GM19043 (cell line): ENCODE measurements around the gene UTS2B.

Experiments
- ATAC-seq: cut with Tn5 transposase; IDR thresholded peaks from one replicate; pipeline ENCODE4 v1.9.1; 2021; ENCODE audit warnings: low read depth; ENCODE audit not compliant: unreplicated experiment

UTS2B gene

DNA sequence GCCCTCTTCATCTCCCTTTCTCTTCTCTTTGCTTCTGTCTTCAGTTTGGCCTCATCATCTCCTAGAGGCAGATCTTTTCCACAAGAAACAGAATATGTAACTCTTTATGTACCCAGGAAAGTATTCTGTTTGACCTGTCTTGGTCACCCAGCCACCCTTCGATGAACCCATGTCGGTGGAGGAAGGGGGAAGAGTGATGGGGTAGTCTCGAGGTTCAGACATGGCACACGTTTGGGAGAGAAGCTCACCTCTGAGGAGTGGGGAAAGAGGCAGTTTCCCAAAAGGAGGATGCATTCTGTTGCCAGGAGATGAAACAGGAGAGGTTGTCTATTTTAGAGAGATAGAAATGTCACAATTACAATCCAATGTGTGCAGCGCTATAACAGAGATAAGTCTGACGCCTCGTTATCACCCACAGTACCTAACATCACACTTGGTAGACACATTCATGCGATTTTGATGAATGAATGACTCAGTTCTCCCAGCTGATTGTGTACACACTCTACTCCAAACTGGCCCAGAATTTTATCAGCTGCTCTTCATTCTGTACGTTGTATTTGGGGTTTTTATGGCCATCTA, 1.9 kb downstream of the UTS2B start:
- ATAC-seq: peak; percentile 4

DNA sequence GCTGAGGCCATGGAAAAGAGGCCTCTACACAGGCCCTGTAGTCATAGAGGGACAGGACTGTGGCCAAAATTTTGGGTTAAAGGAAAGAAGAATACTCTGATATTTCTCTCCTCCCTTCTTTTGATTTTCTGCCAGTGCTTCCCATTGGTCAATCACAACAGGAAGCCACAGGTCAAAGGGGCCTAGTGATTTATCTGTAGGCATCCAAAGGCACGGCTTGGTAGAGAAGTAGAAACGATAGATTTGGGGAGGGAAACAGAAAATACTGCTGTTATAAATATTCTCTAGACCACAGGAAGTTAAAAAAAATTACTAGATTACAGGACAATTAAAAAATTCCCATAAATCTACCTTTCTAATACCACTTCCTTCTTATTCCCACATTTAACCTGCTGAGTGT, 2.8 kb downstream of the UTS2B start:
- ATAC-seq: no peak

DNA sequence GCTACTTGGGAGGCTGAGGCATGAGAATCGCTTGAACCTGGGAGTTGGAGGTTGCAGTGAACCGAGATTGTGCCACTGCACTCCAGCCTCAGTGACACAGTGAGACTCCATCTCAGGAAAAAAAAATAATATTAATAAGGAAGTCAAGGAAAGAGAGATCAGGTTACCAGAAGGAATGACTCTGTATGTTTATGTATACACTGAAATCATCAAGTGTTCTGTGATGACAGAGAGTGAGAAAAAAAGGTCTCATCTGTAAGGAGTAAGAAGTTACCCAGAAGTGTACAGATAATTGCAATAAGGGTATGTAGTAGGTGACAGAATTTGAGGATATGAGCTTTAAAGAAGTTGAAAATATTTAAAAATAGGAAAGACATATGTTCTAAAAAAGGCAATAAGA, 5.4 kb downstream of the UTS2B start:
- no peak for ATAC-seq

DNA sequence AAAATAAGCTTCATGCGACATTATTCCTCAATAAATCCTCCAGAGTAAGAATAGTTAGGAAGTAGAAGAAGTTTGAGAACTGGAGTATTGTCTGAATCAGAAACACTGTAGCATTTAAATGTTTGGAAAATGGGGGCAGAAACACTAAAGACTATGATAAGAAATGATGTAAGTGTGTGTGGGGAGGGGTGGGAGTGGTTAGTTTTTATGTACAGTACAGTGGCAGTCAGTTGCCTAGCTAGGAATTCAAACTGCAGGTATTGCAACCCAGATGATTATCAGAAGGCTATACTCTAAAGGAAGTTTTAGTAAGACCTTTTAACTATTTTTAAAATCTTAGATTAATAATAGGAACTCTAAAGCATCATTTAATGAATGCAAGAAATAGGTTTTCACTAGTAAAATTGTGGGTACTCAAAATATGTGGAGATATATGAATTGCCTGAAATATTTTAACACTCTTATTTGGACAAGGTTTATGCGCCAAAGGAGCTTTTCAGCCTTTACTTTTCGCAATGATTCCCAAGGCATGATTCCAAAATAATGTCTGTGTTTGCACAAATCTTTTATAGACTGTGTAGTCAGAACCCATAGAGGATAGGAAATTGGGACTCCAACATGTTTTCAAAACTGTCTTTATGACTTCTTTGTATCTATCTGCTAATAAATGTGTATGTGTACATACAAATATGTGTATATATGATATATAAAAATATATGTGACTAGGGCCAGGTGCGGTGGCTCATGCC, 9.1 kb downstream of the UTS2B start:
- ATAC-seq: no peak

DNA sequence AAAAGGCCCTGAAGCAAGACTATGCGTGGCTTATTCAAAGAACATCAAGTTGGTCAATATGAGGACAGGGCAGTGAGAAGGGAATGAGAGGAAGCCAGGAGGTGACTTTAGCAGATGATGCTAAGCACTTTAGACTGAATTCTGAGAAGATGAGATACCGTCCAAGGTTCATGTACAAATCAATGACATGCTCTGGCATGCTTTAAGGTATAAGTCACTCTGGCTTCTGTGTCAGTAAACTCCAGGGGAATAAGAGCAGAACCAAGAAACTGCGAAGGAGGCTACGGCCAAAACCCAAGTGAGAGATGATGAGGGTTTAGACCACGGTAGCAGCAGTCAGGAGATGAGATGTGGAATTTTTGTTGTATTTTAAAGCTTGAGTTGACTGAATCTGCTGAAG, 10.0 kb downstream of the UTS2B start:
- ATAC-seq: no peak

DNA sequence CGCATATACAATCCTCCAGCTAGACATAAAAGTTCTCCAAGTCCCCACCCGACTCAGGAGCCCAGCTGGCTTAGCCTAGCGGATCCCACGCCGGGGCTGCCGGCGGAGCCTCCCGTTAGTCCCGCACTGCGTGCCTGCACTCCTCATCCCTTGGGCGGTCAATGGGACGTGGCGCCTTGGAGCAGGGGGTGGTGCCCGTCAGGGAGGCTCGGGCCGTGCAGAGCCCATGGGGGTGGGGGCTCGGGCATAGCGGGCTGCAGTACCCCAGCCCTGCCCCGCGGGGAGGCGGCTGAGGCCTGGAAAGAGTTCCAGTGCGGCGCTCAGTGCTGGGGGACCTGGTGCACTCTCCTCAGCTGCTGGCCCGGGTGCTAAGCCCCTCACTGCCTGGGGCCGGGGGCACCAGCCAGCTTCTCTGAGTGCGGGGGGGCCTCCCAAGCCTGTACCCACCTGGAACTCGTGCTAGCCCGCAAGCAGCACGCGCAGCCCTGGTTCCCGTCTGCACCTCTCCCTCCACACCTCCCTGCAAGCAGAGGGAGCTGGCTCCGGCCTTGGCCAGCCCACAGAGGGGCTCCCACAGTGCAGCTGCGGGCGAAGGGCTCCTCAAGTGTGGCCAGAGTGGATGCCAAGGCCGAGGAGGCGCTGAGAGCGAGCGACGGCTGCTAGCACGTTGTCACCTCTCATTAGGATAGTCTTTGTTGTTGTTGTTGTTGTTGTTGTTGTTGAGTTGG, 13.3 kb downstream of the UTS2B start:
- ATAC-seq: no peak

DNA sequence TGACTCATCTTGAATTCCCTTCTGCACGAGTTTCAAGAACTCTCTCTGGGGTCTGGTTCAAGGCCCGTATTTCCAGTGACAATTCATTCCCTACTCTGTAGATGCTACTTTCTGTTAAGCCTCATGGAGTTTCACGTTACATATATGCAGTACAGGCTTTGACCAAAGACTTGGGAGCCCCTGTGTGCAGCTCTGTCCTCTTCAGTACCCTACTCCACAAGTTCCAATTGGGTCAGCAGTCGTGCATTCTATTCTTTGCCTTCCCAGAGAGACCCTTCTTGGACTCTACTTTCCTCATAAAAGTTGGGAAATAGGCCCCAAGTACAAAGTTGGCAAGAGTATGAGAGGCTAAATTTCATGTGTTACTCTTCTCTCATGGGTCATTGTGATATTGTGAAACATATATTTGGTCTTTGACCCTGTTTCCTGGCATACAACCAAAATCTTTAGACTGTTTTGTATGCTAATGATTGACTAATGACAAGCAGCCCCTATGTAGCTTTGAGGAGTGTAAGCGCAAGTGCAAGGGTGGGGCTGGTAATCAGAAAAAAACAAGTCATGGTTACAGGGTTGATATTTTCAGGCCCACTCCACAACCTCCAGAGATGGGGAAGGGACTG, 16.1 kb downstream of the UTS2B start:
- no peak for ATAC-seq

DNA sequence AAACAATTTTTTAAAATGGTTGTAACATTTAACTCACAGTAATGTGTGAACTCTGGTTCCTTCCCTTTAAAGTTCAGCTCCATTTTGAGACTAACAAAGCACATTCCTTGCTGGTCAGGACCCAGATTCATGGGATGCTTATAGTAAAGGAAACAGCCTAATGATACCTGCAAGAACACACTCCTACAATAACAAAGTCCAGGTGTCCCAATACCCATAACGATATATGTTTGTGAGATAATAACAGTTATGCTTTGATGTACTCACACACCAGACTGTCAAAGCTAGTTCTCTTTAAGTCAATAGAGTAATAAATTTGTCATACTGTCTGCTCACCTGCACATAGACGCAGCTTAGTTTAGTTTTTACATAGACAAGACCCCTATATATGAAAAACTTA, 17.0 kb downstream of the UTS2B start:
- no peak for ATAC-seq

DNA sequence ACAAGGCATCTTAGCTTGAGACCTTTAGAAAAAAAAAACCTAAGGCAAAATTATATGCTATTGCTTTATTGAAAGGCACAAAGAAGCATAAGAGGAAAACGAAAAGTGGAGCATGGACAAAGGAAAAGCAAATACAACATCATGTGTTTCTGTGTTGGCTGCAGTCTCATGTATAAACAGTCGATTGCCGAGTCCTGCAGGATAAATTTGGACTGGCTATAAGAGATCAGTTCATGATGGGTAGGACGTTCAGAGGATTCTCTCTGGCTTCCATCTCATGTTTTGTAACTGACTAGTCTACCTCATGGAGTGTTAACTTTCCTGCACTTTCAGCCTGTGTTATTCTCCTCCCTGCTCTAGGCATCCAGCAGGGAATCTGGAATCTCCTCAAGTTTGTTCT, 23.0 kb downstream of the UTS2B start:
- ATAC-seq: no peak

DNA sequence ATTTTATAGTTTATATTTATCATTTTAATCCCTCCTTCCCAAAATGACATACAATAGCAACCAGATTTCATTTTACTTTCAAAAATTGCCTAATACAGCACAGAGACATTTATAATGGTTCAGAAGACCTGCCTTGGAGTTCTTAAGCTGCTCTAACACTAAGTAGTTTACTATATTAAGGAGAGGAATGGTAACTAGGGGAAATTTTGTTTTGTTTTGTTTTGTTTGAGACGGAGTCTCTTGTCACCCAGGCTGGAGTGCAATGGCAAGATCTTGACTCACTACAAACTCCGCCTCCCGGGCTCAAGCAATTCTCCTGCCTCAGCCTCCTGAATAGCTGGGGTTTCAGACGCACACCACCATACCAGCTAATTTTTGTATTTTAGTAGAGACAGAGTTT, 23.9 kb downstream of the UTS2B start:
- ATAC-seq: no peak

DNA sequence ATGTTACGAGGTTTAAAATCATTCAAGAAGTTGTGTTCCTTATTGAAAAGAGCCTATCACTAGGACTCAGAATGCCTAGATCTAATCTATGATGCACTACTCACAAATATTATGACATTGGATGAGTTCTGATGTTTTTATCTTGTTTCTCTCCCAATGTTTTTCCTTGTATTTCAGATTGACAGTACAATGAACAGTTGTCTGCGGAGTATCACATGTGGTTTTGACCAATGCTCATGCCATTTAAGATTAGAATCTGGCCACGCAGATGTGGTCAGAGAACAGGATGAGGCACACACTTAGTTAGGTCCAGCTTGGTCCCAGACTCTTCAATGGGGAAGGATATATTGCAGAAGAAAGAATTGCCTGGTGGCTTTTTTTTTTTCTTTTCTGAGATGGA, 26.7 kb downstream of the UTS2B start:
- ATAC-seq: no peak

DNA sequence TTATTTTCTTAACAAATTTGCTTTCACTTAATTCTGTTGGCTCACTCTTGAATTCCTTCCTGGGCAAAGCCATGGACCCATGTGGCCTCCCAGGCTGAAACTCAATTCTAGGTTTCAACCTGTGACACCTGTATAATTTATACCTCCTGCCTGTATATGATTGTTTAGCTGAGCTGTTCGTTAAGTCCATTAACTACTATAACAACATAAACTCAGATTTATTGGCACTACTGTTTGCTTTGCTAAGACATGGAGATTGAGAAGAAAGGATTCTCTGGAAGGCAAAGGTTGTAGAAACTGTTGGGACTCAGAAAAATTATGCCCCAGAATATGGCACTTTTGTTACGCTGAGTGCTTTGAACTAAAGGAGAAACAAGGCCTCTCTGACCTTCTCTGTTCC, 27.9 kb downstream of the UTS2B start:
- no peak for ATAC-seq

DNA sequence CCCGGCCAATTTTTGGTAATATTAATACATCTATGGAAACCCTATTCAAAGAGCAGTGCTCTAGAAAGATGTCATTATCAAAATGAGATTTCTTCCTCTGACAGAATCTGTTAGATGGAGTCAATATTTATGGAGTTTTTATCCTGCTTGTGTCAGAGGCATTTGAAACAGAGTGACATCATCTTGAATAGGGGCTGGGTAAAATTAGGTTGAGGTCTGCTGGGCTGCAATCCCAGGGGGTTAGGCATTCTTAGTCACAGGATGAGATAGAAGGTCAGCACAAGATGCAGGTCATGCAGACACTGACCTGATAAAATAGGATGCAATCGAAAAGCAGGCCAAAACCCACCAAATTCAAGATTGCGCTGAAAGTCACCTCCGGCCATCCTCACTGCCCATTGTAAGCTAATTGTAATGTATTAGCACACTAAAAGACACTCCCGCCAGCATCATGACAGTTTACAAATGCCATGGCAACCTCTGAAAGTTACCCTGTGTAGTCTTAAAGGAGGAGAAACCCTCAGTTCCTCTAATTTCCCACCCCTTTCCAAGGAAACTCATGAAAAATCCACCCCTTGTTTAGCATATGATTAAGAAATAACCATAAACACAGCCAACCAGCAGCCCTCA, 28.4 kb downstream of the UTS2B start:
- ATAC-seq: no peak

DNA sequence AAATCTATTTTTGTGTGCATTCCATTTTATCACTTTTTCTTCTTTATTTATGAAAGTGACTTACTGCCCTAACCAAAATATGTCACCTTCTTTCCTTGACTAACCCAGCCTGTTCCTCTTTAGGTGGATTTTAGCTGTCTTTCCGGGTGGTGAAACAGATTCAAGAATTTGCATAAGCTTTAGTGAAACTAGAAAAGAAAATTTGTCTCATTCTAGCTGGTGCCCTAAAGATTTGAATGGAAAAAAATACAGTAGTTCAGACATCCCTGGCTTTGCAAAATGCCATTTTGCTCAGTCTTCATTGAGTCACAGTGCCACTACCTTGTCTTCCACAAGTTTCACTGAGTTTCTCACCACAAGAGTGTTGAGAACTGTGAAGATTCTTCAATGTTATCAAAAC, 29.3 kb downstream of the UTS2B start:
- ATAC-seq: peak; percentile 69

DNA sequence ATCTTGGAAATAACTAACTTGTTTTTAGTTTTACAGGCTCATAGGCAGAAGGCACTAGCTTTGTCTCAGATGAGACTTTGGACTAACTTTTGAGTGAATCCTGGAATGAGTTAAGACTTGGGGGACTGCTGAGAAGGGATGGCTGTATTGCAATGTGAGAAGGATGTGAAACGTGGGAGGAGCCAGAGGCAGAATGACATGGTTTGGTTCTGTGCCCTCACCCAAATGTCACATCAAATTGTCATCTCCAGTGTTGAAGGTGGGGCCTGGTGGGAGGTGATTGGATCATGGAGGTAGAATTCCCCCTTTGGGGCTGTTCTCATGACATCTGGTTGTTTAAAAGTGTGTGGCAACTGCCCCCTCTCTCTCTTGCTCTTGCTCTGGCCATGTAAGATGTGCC, 29.9 kb downstream of the UTS2B start:
- ATAC-seq: peak; percentile 17

DNA sequence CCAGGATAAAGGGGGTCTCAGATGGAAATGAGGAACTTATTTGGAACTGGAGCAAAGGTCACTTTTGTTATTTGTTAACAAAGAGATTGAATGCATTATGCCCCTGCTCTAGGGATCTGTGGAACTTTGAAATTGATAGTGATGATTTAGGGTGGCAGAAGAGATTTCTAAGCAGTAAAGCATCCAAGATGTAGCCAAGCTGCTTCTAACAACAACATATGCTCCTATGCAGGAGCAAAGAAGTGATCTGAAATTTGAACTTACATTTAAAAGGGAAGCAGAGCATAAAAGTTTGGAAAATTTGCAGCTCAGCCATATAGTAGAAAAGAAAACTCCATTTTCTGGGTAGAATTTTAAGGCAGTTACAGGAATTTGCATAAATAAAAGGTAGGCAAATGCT, 31.5 kb downstream of the UTS2B start:
- no peak for ATAC-seq

DNA sequence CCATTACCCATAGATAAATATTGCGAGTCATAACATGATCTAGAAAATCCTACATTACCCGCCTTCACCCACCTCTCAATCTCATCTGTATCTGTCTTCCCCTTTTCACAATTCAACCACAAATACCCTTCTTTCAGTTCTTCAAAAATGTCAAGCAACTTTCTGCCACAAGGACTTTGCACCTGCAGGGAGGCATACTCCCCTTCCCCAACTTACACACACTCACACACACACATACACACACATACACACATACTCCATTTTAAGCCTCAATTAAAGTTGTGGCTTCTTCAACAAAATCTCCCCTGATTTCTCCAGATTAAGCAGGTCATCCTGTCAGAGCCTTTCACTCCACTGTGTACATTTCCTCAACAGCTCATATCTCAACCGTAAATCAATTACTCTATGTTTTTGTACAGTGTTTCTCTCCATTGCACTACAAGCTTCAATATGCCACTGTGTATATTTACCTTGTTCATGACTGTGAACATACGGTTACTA, 34.2 kb downstream of the UTS2B start:
- peak; percentile 79 for ATAC-seq

DNA sequence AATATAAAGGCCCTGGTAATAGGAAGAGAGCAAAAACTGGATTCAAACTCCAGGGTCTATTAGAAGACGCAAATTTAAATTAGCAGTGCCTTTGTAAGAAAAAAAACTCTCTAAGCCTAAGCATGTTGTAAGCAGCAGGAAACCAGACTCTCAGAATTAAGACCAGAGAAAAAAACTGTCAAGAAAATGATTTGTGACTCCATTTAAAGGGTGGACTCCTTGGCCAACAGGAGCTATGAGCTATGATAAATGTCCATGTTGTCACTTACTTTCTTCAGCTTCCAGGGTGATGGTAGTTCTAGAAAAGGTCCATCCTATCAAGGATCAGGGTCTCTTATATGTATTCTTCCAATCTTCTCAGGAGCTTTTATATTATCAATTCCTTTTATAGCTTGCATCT, 36.0 kb downstream of the UTS2B start:
- ATAC-seq: no peak

DNA sequence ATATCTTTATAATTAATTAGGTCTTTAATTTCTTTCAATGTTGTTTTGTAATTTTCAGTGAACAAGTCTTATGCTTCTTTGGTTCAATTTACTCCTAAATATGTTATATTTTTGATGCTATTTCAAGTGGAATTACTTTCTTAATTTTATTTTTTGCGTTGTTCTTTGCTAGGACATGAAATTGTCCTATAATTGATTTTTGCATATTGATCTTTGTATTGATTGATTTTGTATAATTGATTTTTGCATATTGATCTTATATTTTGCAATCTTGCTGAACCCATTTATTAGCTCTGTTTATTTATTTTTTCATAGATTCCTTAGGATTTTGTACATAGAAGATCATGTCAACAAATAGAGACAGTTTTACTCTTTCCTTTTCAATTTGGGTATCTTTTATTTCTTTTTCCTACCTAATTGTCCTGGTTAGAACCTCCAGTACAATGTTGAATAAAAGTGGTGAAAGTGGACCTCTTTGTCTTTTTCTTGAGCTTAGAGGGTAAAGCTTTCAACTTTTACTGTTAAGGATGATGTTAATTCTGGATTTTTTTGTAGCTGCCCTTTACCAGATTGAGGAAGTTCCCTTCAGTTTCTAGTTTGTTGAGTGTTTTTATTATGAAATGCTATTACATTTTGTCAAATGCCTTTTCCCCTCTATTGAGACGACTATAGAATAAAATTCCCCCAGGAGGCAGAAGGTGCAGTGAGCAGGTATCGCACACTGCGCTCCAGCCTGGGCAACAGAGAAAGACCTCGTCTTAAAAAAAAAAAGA, 37.9 kb downstream of the UTS2B start:
- ATAC-seq: no peak
